Hepatocyte (in vitro differentiated cells): ENCODE data around the gene LEF1. TPM values are rescaled to one million over a fixed set of nuclear protein-coding genes. Genes with fewer than 3 reads are reported as not detected.

Source experiments
- DNase-seq: peaks from one replicate; pipeline ENCODE4 v3.0.0-alpha.2; 2016; ENCODE audit warnings: low spot score
- H2AFZ ChIP-seq: fragments of 200-600 bp; sonication (generic); 2 replicates; pipeline ENCODE4 v1.6.0; 2016; ENCODE audit warnings: antibody characterized with exemption, mild to moderate bottlenecking
- H3K27ac ChIP-seq: fragments of 200-600 bp; sonication (generic); 2 replicates; pipeline ENCODE4 v1.5.1; 2016; ENCODE audit warnings: mild to moderate bottlenecking
- H3K27me3 ChIP-seq: fragments of 200-600 bp; sonication (generic); 2 replicates; pipeline ENCODE4 v1.6.1; 2016
- H3K36me3 ChIP-seq: fragments of 200-600 bp; sonication (generic); replicated peaks from 2 replicates; pipeline ENCODE4 v1.5.1; 2016; ENCODE audit warnings: low read depth; ENCODE audit not compliant: insufficient read depth
- H3K4me1 ChIP-seq: fragments of 200-600 bp; sonication (generic); 2 replicates; pipeline ENCODE4 v1.5.1; 2016; ENCODE audit warnings: mild to moderate bottlenecking, moderate library complexity; ENCODE audit not compliant: insufficient read depth
- H3K4me2 ChIP-seq: fragments of 200-600 bp; sonication (generic); 2 replicates; pipeline ENCODE4 v1.6.0; 2016
- H3K4me3 ChIP-seq: fragments of 200-600 bp; sonication (generic); 2 replicates; pipeline ENCODE4 v1.5.1; 2016; ENCODE audit warnings: mild to moderate bottlenecking
- H3K79me2 ChIP-seq: fragments of 200-600 bp; sonication (generic); 2 replicates; pipeline ENCODE4 v1.6.0; 2017; ENCODE audit warnings: mild to moderate bottlenecking
- H3K9me2 ChIP-seq: fragments of 200-600 bp; sonication (generic); replicated peaks from 2 replicates; pipeline ENCODE4 v1.6.0; 2017; ENCODE audit warnings: mild to moderate bottlenecking; ENCODE audit not compliant: insufficient read depth
- H3K9me3 ChIP-seq: fragments of 200-600 bp; sonication (generic); 2 replicates; pipeline ENCODE4 v1.5.1; 2016; ENCODE audit warnings: low read depth, mild to moderate bottlenecking
- H4K20me1 ChIP-seq: fragments of 200-600 bp; sonication (generic); 2 replicates; pipeline ENCODE4 v1.6.0; 2016; ENCODE audit warnings: mild to moderate bottlenecking; ENCODE audit not compliant: insufficient read depth, poor library complexity, severe bottlenecking
- CTCF ChIP-seq: fragments of 200-600 bp; sonication (generic); IDR thresholded peaks from 2 replicates; pipeline ENCODE4 v1.5.1; 2016; ENCODE audit warnings: antibody characterized with exemption, mild to moderate bottlenecking; ENCODE audit not compliant: poor library complexity
- EZH2 ChIP-seq: fragments of 200-600 bp; sonication (generic); IDR thresholded peaks from 2 replicates; pipeline ENCODE4 v1.6.1; 2016; ENCODE audit warnings: antibody characterized with exemption, mild to moderate bottlenecking, borderline replicate concordance
- EZH2phosphoT487 ChIP-seq: fragments of 200-600 bp; sonication (generic); IDR thresholded peaks from one replicate; pipeline ENCODE4 v1.6.1; 2018; ENCODE audit warnings: antibody characterized with exemption, mild to moderate bottlenecking, low read depth, moderate library complexity; ENCODE audit not compliant: unreplicated experiment, severe bottlenecking
- whole genome bisulfite sequencing: methylation state at CpG from one replicate; pipeline ENCODE4 v1.1.6; 2016; ENCODE audit warnings: low lambda C conversion rate; ENCODE audit errors: missing lambda C conversion rate; 5-methylcytosine and 5-hydroxymethylcytosine counted together
- polyA plus RNA-seq: library from polyadenylated mRNA; unstranded; fragments of >200 nt; fragmentation: Nextera tagmentation; extraction: Ambion mirVana; gene quantifications from 2 replicates; pipeline ENCODE4 v1.2.1, GENCODE V29; 2016
- total RNA-seq: library from RNA; depleted of rRNA; stranded (reverse); fragments of >200 nt; gene quantifications from 2 replicates; pipeline ENCODE4 v1.2.3, GENCODE V29; 2014

Gene LEF1
- total and polyA plus RNA-seq, 2 experiments from 2014 or later, result 8.6 to 10.4 TPM

GRCh38 chr4:108042927-108043326 is 125.8 kb downstream of the LEF1 start:
- H3K36me3 ChIP-seq, result no peaks in the 10 kb centered on the region

GRCh38 chr4:108037884-108038283 is 130.8 kb downstream of the LEF1 start:
- Histone ChIP-seq H3K9me2 (no peaks in the 10 kb centered on the region), H4K20me1 (no peaks in the 10 kb centered on the region), H3K9me3 (no peaks in the 10 kb centered on the region), H2AFZ (no peak overlapping the region), H3K27me3 (no peaks in the 10 kb centered on the region), H3K4me2 (no peak overlapping the region), H3K27ac (no peak overlapping the region), H3K36me3 (peaks cover 2% of the 10 kb centered on the region), H3K4me3 (no peak overlapping the region), H3K4me1 (no peaks in the 10 kb centered on the region), H3K79me2 (no peaks in the 10 kb centered on the region)
- no peak for TF ChIP-seq EZH2phosphoT487
- TF ChIP-seq CTCF, result no peak
- TF ChIP-seq EZH2, result no peak
- DNase-seq, result no peak
- WGBS, result 89% methylated on average over 2 of the region's 2 CpGs

More at GRCh38 chr4:108042927-108043326, 125.8 kb downstream of the LEF1 start:
- Histone ChIP-seq H3K9me2 (no peaks in the 10 kb centered on the region), H2AFZ (no peak overlapping the region), H4K20me1 (no peaks in the 10 kb centered on the region), H3K4me1 (peaks cover 9% of the 10 kb centered on the region), H3K79me2 (no peaks in the 10 kb centered on the region), H3K9me3 (no peaks in the 10 kb centered on the region), H3K4me3 (no peak overlapping the region), H3K27ac (no peak overlapping the region), H3K4me2 (no peak overlapping the region), H3K27me3 (no peaks in the 10 kb centered on the region)
- TF ChIP-seq EZH2 (no peak), EZH2phosphoT487 (no peak), CTCF (no peak)
- DNase-seq, result no peak
- WGBS, result 91% methylated on average over 3 of the region's 3 CpGs

- no peak overlapping the region for H2AFZ ChIP-seq
- no peaks in the 10 kb centered on the region for H3K4me1 ChIP-seq
- no peaks in the 10 kb centered on the region for H3K27me3 ChIP-seq
- H3K27ac ChIP-seq, result no peak overlapping the region
- no peaks in the 10 kb centered on the region for H3K9me3 ChIP-seq
- no peak for TF ChIP-seq EZH2phosphoT487
- no peak for TF ChIP-seq CTCF
- no peak overlapping the region for H3K4me2 ChIP-seq
- no peak for DNase-seq
- H3K9me2 ChIP-seq, result no peaks in the 10 kb centered on the region
- no peaks in the 10 kb centered on the region for H4K20me1 ChIP-seq
- H3K36me3 ChIP-seq, result peaks cover 4% of the 10 kb centered on the region
- WGBS, result 90% methylated on average over 7 of the region's 7 CpGs
- H3K4me3 ChIP-seq, result no peak overlapping the region
- no peaks in the 10 kb centered on the region for H3K79me2 ChIP-seq
Observed at GRCh38 chr4:108036213-108036612, 132.5 kb downstream of the LEF1 start.

GRCh38 chr4:108035691-108036090 is 133.0 kb downstream of the LEF1 start:
- 96% methylated on average over 6 of the region's 6 CpGs for WGBS
- Histone ChIP-seq H3K4me1 (no peaks in the 10 kb centered on the region), H3K27ac (no peak overlapping the region)

More at GRCh38 chr4:108035691-108036090, 133.0 kb downstream of the LEF1 start:
- H2AFZ ChIP-seq, result no peak overlapping the region
- no peaks in the 10 kb centered on the region for H3K9me2 ChIP-seq
- H3K4me2 ChIP-seq, result no peak overlapping the region
- H3K9me3 ChIP-seq, result no peaks in the 10 kb centered on the region
- no peaks in the 10 kb centered on the region for H3K27me3 ChIP-seq
- H3K4me3 ChIP-seq, result no peak overlapping the region
- peaks cover 4% of the 10 kb centered on the region for H3K36me3 ChIP-seq
- DNase-seq, result no peak
- H3K79me2 ChIP-seq, result no peaks in the 10 kb centered on the region
- no peaks in the 10 kb centered on the region for H4K20me1 ChIP-seq
- TF ChIP-seq EZH2phosphoT487 (no peak), CTCF (no peak), EZH2 (no peak)
